K562 (cell line): Measurements from ENCODE around the gene DGCR8. TPM values are rescaled to one million over a fixed set of nuclear protein-coding genes. Genes with fewer than 3 reads are reported as not detected.

Source experiments
- ARID2 ChIP-seq: fragments of 450-650 bp; IDR thresholded peaks from 2 replicates; pipeline ENCODE4 v1.6.1; 2017; ENCODE audit warnings: antibody characterized with exemption, mild to moderate bottlenecking
- CTBP1 ChIP-seq: fragments of 450-650 bp; IDR thresholded peaks from 2 replicates; pipeline ENCODE4 v1.6.1; 2016; ENCODE audit warnings: borderline replicate concordance
- E2F4 ChIP-seq: sonication (generic); formaldehyde crosslinking; IDR thresholded peaks from 2 replicates; pipeline ENCODE4 v1.8.0; 2022; ENCODE audit warnings: mild to moderate bottlenecking, low read depth, missing genetic modification reagents
- GTF3C2 ChIP-seq: IDR thresholded peaks from 3 replicates; pipeline ENCODE4 v1.6.1; 2011; ENCODE audit warnings: borderline replicate concordance, mild to moderate bottlenecking, moderate library complexity; ENCODE audit not compliant: insufficient read length; ENCODE audit errors: extremely low read depth
- HLTF ChIP-seq: fragments of 450-650 bp; IDR thresholded peaks from 2 replicates; pipeline ENCODE4 v1.6.1; 2016
- HNRNPK ChIP-seq: fragments of 200-400 bp; formaldehyde crosslinking; IDR thresholded peaks from one replicate; pipeline ENCODE4 v1.6.1; 2018; ENCODE audit warnings: mild to moderate bottlenecking, low read depth, low read length; ENCODE audit not compliant: poor library complexity, severe bottlenecking
- HSF4 ChIP-seq: fragments of 250-450 bp; sonication (Bioruptor Pico); IDR thresholded peaks from 2 replicates; pipeline ENCODE4 v2.1.2; 2022; ENCODE audit warnings: mild to moderate bottlenecking, moderate library complexity, borderline replicate concordance
- PATZ1 ChIP-seq: fragments of 250-450 bp; sonication (Bioruptor Pico); IDR thresholded peaks from 2 replicates; pipeline ENCODE4 v1.5.0; 2020; ENCODE audit warnings: mild to moderate bottlenecking, borderline replicate concordance
- PHF21A ChIP-seq: fragments of 450-650 bp; IDR thresholded peaks from 2 replicates; pipeline ENCODE4 v1.6.1; 2017; ENCODE audit warnings: low read depth, borderline replicate concordance
- SRSF3 ChIP-seq: fragments of 200-400 bp; formaldehyde crosslinking; IDR thresholded peaks from 2 replicates; pipeline ENCODE4 v1.6.1; 2016; ENCODE audit warnings: mild to moderate bottlenecking, low read length, moderate library complexity; ENCODE audit not compliant: insufficient read depth
- TFAM ChIP-seq: fragments of 250-450 bp; sonication (Bioruptor Pico); conservative IDR thresholded peaks from 2 replicates; pipeline ENCODE4 v1.5.0; 2021; ENCODE audit warnings: mild to moderate bottlenecking, moderate library complexity
- ZBTB9 ChIP-seq: fragments of 450-650 bp; formaldehyde crosslinking; IDR thresholded peaks from 2 replicates; pipeline ENCODE4 v1.4.0; 2020; ENCODE audit warnings: mild to moderate bottlenecking, moderate library complexity
- ZFPM2 ChIP-seq: fragments of 250-450 bp; sonication (Bioruptor Pico); IDR thresholded peaks from 2 replicates; pipeline ENCODE4 v1.5.1; 2022; ENCODE audit warnings: mild to moderate bottlenecking
- ZNF511 ChIP-seq: sonication (generic); formaldehyde crosslinking; IDR thresholded peaks from 2 replicates; pipeline ENCODE4 v1.8.0; 2022; ENCODE audit warnings: mild to moderate bottlenecking, missing genetic modification reagents
- ZNF644 ChIP-seq: fragments of 200-800 bp; sonication (Bioruptor generic); IDR thresholded peaks from 2 replicates; pipeline ENCODE4 v1.6.1; 2016; ENCODE audit warnings: low read depth, missing genetic modification characterization, missing compliant biosample characterization
- polyA plus RNA-seq, 8 experiments: library from polyadenylated mRNA; depleted of rRNA in 4 of 8; stranded (reverse) in 5 of 8; unstranded in 3 of 8; fragments of >200 nt; fragmentation: Nextera tagmentation in 2 of 8; fragmentation: Illumina TruSeq in 1 of 8; extraction: Ambion mirVana in 2 of 8; extraction: Trizol in 1 of 8; gene quantifications; 2 replicates each; pipeline versions ENCODE4 v1.2.1 to v1.2.3, GENCODE V29; 2011 to 2014; ENCODE audit warnings: inconsistent platforms in 1 of 8, missing spikeins in 1 of 8
- total RNA-seq, 7 experiments: library from RNA; depleted of rRNA in 6 of 7; stranded (reverse); fragments of >200 nt in 6 of 7; fragmentation: Illumina TruSeq in 2 of 7; extraction: Trizol in 2 of 7; gene quantifications; 2 replicates each; pipeline versions ENCODE4 v1.2.1 to v1.2.3, GENCODE V29; 2011 to 2021; ENCODE audit warnings: low replicate concordance in 1 of 7

DGCR8 gene
- total and polyA plus RNA-seq, 9 of the 15 experiments (the other 6 are each of a cell fraction or from before 2014, with no cell fraction given) = 5.9 to 144 (median 80.1) TPM

- no peak for TF ChIP-seq HNRNPK
- TF ChIP-seq ZNF644 = no peak
- TF ChIP-seq TFAM (CRISPR knock-in tag) = no peak
- TF ChIP-seq HLTF = 0 out of 2 replicates have a peak, but pooled peaks have one; percentile 62
- 0 out of 2 replicates have a peak, but pooled peaks have one; percentile 49 for TF ChIP-seq E2F4 (CRISPR knock-in tag)
- TF ChIP-seq PHF21A = 0 out of 2 replicates have a peak, but pooled peaks have one; percentile 39
- TF ChIP-seq SRSF3 = no peak
- peak; percentile 91; the same call in 1 of the 2 replicates for TF ChIP-seq ZFPM2 (CRISPR knock-in tag)
- TF ChIP-seq ZNF511 (CRISPR knock-in tag) = peak; percentile 61; the same call in 1 of the 2 replicates
- TF ChIP-seq ARID2 = peak; percentile 100
- no peak for TF ChIP-seq GTF3C2
- 0 out of 2 replicates have a peak, but pooled peaks have one; percentile 53 for TF ChIP-seq HSF4
- TF ChIP-seq ZBTB9 = peak; percentile 85; the same call in 1 of the 2 replicates
- peak; percentile 94 for TF ChIP-seq CTBP1
- no peak for TF ChIP-seq PATZ1 (CRISPR knock-in tag)
These were observed 76.8 kb downstream of the DGCR8 start (continued) for GRCh38 chr22:20156611-20157429.
